ENCODE data around the gene NISCH.

NISCH gene

DNA sequence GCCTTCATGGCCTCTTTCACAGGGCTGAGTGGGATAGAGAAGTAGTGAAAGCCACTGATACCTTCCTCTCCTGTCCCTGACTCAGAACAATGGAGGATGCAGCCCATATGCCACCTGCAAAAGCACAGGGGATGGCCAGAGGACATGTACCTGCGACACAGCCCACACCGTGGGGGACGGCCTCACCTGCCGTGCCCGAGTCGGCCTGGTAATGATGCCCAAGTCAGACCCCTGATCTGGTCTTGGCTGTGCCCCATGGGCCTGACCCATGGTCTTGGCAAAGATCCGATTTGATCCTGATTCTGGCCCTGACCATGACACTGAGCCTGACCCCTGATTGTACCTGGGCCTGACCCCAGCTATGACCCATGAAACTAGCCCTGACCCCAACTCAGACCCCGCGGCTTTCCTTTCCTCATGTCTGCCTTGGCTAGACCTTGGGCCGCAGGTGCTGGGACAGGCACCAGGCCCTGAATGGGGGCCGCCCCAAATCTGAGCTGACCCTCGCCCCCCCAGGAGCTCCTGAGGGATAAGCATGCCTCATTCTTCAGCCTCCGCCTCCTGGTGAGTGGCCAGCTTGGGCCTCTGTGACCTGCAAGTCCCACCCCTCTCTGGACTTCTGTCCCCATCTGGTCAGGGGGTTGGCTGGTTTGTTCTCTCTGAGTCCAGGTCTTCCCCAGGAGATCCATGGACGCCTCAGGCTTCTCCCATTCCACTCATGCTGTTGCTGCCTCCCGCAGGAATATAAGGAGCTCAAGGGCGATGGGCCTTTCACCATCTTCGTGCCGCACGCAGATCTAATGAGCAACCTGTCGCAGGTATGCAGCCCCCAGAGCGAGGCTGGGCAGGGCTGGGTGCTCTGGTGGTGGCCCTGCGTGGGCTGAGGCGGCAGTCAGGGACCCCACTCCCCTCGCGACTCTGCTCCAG is 62.7 kb downstream of the NISCH start:
- no peak for ATAC-seq
- Mint-ChIP-seq H3K27me3 (peaks cover 17% of the 10 kb centered on the region), H3K4me3 (no peak overlapping the region), H3K4me1 (no peaks in the 10 kb centered on the region), H3K36me3 (no peaks in the 10 kb centered on the region), H3K9me3 (no peaks in the 10 kb centered on the region), H3K27ac (no peak overlapping the region)

DNA sequence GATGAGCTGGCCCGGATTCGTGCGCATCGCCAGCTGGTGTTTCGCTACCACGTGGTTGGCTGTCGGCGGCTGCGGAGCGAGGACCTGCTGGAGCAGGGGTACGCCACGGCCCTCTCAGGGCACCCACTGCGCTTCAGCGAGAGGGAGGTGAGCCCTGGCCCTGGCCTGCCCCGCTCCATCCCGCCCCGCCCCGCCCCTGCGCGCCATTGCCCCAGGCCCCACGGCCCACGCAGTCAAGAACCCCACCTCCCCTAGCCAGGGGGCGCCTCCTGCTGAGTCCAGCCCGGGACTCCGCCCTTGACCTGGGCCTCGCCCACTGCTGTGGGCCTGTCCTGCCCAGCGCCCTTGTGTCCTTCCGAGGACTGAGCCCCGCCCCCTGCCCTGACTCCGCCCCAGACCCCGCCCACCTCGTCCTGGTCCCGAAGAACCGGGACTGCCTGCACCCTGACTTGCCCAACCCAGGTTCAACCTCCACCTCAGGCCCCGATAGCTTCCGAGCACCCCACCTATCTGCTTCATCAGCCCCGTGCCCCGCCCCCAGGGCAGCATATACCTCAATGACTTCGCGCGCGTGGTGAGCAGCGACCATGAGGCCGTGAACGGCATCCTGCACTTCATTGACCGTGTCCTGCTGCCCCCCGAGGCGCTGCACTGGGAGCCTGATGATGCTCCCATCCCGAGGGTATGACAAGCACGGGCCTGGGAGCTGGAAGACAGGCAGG is 63.5 kb downstream of the NISCH start:
- Mint-ChIP-seq H3K27ac (no peak overlapping the region), H3K9me3 (no peaks in the 10 kb centered on the region), H3K4me3 (no peak overlapping the region), H3K27me3 (peaks cover 9% of the 10 kb centered on the region), H3K4me1 (no peaks in the 10 kb centered on the region), H3K36me3 (no peaks in the 10 kb centered on the region)
- peak; percentile 10 for ATAC-seq

DNA sequence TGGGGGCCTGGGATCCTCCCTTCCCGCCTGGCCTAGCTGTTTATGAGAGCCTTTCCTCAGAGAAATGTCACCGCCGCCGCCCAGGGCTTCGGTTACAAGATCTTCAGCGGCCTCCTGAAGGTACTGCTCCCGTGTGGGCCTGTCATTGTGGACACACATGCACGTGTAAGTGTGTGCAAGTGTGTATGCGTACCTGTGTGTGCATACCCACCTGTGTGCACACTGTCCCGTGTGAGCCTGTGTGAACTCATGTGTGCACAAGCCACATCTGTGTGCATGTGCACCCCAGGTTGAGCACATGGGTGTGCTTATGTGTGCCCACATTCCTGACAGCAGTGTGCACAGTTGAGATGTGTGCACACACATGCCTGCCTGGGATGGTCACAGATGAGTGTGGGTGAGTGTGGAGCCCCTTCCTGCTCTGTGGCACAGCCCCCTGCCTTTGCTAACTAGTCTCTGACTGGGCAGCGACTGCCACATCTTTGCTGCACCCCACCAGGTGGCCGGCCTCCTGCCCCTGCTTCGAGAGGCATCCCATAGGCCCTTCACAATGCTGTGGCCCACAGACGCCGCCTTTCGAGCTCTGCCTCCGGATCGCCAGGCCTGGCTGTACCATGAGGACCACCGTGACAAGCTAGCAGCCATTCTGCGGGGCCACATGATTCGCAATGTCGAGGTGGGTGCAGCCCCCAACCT is 64.2 kb downstream of the NISCH start:
- ATAC-seq, result no peak
- Mint-ChIP-seq H3K27me3 (peaks cover 8% of the 10 kb centered on the region), H3K27ac (no peak overlapping the region), H3K4me1 (no peaks in the 10 kb centered on the region), H3K36me3 (no peaks in the 10 kb centered on the region), H3K9me3 (no peaks in the 10 kb centered on the region), H3K4me3 (no peak overlapping the region)

DNA sequence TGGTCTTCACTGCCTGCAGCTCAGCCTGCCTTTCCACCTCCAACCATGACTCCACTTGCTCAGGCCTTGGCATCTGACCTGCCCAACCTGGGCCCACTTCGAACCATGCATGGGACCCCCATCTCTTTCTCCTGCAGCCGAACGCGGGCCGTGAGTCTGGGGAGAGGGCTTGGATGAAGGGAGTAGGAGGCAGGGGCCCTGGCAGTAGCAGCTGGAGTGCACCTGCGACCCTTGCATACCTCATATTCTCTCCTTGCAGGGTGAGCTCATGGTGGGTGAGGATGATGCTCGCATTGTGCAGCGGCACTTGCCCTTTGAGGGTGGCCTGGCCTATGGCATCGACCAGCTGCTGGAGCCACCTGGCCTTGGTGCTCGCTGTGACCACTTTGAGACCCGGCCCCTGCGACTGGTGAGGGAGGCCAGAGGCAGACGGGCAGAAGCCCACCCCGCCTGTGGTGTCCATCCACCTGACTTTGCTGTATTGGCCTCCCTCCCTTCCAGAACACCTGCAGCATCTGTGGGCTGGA is 64.8 kb downstream of the NISCH start:
- no peaks in the 10 kb centered on the region for H3K4me1 Mint-ChIP-seq
- no peak overlapping the region for H3K4me3 Mint-ChIP-seq
- no peak overlapping the region for H3K27ac Mint-ChIP-seq
- peaks cover 8% of the 10 kb centered on the region for H3K27me3 Mint-ChIP-seq
- ATAC-seq, result no peak
- no peaks in the 10 kb centered on the region for H3K9me3 Mint-ChIP-seq
- no peaks in the 10 kb centered on the region for H3K36me3 Mint-ChIP-seq

DNA sequence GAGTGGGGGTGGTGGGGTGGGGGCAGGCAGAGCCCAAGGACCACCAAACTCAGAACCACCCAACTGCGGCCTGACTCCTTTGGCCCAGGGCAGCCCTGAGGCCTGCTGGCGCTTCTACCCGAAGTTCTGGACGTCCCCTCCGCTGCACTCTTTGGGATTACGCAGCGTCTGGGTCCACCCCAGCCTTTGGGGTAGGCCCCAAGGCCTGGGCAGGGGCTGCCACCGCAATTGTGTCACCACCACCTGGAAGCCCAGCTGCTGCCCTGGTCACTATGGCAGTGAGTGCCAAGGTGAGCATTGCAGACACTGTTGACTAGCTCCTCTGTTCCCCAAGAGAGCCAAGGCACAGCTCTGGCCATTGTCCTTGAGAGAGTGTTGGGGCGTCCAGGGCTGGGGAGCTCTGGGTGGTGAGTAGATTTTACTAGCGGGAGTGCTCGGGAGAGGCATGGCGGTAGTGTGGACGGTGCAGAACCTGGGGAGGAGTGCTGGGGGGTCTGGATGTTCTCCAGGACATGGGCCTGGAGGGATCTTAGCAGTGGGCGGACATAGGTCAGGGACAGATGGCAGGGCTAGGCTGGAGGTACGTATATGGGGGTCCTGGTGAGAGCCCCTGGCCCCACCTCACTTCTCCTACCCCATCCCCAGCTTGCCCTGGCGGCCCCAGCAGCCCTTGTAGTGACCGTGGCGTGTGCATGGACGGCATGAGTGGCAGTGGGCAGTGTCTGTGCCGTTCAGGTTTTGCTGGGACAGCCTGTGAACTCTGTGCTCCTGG is 65.5 kb downstream of the NISCH start:
- no peak overlapping the region for H3K4me3 Mint-ChIP-seq
- no peak overlapping the region for H3K27ac Mint-ChIP-seq
- H3K36me3 Mint-ChIP-seq, result no peaks in the 10 kb centered on the region
- no peaks in the 10 kb centered on the region for H3K4me1 Mint-ChIP-seq
- H3K27me3 Mint-ChIP-seq, result peaks cover 8% of the 10 kb centered on the region
- ATAC-seq, result no peak
- H3K9me3 Mint-ChIP-seq, result no peaks in the 10 kb centered on the region

DNA sequence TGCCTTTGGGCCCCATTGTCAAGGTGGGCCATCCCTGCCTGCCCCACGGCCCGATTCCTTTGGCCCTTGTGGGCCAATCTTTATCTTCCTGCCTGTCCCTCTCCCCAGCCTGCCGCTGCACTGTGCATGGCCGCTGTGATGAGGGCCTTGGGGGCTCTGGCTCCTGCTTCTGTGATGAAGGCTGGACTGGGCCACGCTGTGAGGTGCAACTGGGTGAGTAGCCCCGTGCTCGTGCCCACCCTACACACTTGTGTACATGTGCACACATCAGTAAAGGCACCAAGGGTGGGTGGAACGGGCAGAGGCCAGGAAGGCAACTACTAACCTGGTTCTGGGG is 66.1 kb downstream of the NISCH start:
- Mint-ChIP-seq H3K4me1 (no peaks in the 10 kb centered on the region), H3K27ac (no peak overlapping the region), H3K9me3 (no peaks in the 10 kb centered on the region), H3K4me3 (no peak overlapping the region), H3K27me3 (peaks cover 7% of the 10 kb centered on the region), H3K36me3 (no peaks in the 10 kb centered on the region)
- ATAC-seq, result no peak

DNA sequence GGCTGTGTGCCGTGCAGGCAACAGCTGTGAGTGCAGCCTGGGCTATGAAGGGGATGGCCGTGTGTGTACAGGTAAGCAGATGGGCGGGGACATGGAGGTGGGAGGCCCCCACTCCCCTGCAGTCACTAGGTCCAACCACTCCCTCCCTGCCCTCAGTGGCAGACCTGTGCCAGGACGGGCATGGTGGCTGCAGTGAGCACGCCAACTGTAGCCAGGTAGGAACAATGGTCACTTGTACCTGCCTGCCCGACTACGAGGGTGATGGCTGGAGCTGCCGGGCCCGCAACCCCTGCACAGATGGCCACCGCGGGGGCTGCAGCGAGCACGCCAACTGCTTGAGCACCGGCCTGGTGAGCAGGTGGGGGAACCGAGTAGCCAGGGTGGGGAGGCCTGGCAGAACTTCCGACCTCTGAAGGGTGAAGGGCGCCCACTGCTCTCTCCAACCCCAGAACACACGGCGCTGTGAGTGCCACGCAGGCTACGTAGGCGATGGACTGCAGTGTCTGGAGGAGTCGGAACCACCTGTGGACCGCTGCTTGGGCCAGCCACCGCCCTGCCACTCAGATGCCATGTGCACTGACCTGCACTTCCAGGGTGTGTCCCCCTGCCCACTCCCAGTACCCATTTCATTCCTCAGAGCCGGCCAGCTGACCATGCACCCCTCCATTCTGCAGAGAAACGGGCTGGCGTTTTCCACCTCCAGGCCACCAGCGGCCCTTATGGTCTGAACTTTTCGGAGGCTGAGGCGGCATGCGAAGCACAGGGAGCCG is 66.7 kb downstream of the NISCH start:
- ATAC-seq, result no peak
- Mint-ChIP-seq H3K27me3 (peaks cover under 1% of the 10 kb centered on the region), H3K4me3 (no peak overlapping the region), H3K4me1 (no peaks in the 10 kb centered on the region), H3K36me3 (no peaks in the 10 kb centered on the region), H3K9me3 (no peaks in the 10 kb centered on the region), H3K27ac (no peak overlapping the region)

DNA sequence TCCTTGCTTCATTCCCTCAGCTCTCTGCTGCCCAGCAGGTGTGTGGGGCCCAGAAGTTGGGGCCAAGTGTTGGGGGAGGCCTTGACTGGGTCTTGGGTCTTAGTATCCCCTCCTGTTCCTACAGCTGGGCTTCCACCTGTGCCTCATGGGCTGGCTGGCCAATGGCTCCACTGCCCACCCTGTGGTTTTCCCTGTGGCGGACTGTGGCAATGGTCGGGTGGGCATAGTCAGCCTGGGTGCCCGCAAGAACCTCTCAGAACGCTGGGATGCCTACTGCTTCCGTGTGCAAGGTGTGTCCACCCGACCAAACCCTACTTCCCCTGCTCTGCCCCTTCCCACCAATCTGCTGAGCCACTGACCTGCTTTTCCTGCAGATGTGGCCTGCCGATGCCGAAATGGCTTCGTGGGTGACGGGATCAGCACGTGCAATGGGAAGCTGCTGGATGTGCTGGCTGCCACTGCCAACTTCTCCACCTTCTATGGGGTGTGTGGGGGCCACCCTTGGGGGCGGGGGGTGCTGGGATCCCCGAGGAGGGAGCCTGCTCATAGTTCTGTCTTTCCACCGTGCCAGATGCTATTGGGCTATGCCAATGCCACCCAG is 67.3 kb downstream of the NISCH start:
- H3K27ac Mint-ChIP-seq, result no peak overlapping the region
- H3K27me3 Mint-ChIP-seq, result no peaks in the 10 kb centered on the region
- H3K9me3 Mint-ChIP-seq, result no peaks in the 10 kb centered on the region
- H3K4me3 Mint-ChIP-seq, result no peak overlapping the region
- no peak for ATAC-seq
- H3K4me1 Mint-ChIP-seq, result no peaks in the 10 kb centered on the region
- no peaks in the 10 kb centered on the region for H3K36me3 Mint-ChIP-seq

DNA sequence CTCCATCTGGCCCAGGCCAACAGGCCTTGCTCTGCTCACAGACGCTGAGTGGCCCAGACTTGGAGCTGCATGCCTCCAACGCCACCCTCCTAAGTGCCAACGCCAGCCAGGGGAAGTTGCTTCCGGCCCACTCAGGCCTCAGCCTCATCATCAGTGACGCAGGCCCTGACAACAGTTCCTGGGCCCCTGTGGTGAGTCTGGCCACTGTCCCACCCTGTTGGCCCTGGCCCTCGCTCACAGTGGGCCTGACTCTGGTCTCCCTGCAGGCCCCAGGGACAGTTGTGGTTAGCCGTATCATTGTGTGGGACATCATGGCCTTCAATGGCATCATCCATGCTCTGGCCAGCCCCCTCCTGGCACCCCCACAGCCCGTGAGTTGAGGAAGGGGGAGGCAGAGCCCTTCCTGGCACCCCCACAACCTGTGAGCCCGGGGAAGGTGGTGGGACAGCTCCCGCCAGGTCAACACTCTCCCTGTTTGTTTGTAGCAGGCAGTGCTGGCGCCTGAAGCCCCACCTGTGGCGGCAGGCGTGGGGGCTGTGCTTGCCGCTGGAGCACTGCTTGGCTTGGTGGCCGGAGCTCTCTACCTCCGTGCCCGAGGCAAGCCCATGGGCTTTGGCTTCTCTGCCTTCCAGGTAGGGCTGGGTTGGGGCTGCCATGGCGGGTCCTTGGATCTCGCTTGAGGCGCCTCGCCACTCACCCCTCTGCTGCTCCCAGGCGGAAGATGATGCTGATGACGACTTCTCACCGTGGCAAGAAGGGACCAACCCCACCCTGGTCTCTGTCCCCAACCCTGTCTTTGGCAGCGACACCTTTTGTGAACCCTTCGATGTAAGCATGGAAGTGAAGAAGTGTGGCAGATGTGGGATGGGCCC is 68.2 kb downstream of the NISCH start:
- H3K4me1 Mint-ChIP-seq, result no peaks in the 10 kb centered on the region
- H3K36me3 Mint-ChIP-seq, result no peaks in the 10 kb centered on the region
- no peak overlapping the region for H3K27ac Mint-ChIP-seq
- H3K9me3 Mint-ChIP-seq, result no peaks in the 10 kb centered on the region
- ATAC-seq, result no peak
- no peak overlapping the region for H3K4me3 Mint-ChIP-seq
- no peaks in the 10 kb centered on the region for H3K27me3 Mint-ChIP-seq

DNA sequence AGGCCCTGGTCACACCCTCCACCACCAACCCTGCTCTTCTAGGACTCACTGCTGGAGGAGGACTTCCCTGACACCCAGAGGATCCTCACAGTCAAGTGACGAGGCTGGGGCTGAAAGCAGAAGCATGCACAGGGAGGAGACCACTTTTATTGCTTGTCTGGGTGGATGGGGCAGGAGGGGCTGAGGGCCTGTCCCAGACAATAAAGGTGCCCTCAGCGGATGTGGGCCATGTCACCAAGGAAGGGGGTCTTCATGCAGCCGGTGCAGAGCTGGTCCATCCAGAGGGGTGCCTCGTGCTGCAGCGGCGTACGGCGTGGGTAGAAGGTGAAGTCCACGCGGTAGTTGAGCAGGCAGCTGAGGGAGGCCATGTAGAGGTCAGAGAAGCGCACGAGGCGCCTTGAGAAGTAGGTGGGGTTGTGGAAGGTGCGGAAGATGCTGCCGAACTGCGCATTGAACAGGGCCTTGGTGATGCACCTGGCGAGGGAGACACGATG is 68.9 kb downstream of the NISCH start:
- no peaks in the 10 kb centered on the region for H3K27me3 Mint-ChIP-seq
- H3K4me1 Mint-ChIP-seq, result no peaks in the 10 kb centered on the region
- no peak for ATAC-seq
- no peak overlapping the region for H3K27ac Mint-ChIP-seq
- H3K36me3 Mint-ChIP-seq, result no peaks in the 10 kb centered on the region
- no peaks in the 10 kb centered on the region for H3K9me3 Mint-ChIP-seq
- no peak overlapping the region for H3K4me3 Mint-ChIP-seq

DNA sequence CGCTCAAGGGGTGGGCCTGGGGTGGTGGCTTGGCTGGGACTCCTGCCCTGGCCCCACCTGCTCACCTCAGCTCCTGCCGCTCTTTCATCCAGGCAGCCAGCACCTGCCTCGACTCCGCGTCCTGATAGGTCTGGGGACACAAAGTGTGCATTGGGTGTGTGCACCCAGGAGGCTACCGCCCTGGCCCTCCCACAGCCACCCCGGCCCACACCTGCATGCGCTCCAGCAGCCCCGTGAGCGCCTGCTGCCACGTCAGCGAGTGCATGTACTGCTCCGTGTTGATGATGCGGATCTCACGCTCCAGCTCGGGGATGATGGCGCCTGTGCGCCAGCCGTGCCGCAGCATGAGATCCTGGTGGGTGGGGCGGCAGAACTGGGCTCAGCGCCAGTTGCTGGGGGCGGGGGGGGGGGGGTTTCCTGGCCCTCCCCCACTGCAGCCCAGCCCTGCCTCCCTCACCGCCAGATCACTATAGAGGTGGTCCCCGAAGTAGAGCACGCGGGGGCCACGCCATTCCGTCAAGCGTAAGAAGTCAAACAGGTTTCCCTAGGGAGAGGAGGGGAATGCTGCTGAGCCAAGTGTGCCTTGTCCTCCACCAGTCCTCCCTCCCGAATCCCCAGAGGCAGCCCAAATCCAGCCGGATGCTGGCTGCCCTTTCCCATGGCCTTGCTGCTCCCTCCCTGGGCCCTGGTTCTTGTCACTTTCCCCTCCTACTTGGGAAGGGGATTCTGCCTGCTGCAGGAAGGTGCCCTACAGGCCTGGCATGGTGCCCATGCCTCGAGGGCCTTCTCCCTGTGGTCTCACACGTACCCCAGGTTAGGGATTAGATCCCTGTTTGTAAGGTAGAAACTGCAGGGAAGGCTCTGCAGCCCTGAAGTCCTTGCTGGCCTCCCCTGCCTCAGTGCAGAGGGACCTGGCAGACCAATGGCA is 69.6 kb downstream of the NISCH start:
- H3K4me1 Mint-ChIP-seq, result no peaks in the 10 kb centered on the region
- H3K27me3 Mint-ChIP-seq, result no peaks in the 10 kb centered on the region
- no peaks in the 10 kb centered on the region for H3K9me3 Mint-ChIP-seq
- H3K36me3 Mint-ChIP-seq, result no peaks in the 10 kb centered on the region
- no peak overlapping the region for H3K4me3 Mint-ChIP-seq
- ATAC-seq, result no peak
- no peak overlapping the region for H3K27ac Mint-ChIP-seq

Measured in stimulated activated memory B cell treated with anti-CD40 and anti-IgM and Interleukin-4, amounts not matched to agents 10 μg/mL and 1 μg/mL and 100 μg/mL, for 72 hours (primary cell).